GM19372 (cell line): Measurements from ENCODE around the gene BMP6.
"Not testable (repeated sequence)": the region's sequence is repeated elsewhere in the genome, so short reads cannot be mapped to it uniquely, and the experiment has no call there.

ENCODE experiments used
- ATAC-seq: cut with Tn5 transposase; IDR thresholded peaks from one replicate; pipeline ENCODE4 v1.9.1; 2021; ENCODE audit warnings: mild to moderate bottlenecking, low read depth, moderate library complexity; ENCODE audit not compliant: unreplicated experiment

The BMP6 gene

GRCh38 chr6:7879579-7879978, 153.7 kb downstream of the BMP6 start:
- ATAC-seq: no peak

DNA sequence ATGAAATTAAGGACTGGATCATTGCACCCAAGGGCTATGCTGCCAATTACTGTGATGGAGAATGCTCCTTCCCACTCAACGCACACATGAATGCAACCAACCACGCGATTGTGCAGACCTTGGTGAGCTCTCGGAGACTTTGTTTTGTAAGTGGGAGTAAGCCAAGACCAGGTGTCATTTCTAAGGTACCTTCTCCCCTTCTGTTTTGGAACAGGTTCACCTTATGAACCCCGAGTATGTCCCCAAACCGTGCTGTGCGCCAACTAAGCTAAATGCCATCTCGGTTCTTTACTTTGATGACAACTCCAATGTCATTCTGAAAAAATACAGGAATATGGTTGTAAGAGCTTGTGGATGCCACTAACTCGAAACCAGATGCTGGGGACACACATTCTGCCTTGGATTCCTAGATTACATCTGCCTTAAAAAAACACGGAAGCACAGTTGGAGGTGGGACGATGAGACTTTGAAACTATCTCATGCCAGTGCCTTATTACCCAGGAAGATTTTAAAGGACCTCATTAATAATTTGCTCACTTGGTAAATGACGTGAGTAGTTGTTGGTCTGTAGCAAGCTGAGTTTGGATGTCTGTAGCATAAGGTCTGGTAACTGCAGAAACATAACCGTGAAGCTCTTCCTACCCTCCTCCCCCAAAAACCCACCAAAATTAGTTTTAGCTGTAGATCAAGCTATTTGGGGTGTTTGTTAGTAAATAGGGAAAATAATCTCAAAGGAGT, 154.2 kb downstream of the BMP6 start:
- no peak for ATAC-seq

DNA sequence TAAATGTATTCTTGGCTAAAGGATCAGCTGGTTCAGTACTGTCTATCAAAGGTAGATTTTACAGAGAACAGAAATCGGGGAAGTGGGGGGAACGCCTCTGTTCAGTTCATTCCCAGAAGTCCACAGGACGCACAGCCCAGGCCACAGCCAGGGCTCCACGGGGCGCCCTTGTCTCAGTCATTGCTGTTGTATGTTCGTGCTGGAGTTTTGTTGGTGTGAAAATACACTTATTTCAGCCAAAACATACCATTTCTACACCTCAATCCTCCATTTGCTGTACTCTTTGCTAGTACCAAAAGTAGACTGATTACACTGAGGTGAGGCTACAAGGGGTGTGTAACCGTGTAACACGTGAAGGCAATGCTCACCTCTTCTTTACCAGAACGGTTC, 154.8 kb downstream of the BMP6 start:
- no peak for ATAC-seq

DNA sequence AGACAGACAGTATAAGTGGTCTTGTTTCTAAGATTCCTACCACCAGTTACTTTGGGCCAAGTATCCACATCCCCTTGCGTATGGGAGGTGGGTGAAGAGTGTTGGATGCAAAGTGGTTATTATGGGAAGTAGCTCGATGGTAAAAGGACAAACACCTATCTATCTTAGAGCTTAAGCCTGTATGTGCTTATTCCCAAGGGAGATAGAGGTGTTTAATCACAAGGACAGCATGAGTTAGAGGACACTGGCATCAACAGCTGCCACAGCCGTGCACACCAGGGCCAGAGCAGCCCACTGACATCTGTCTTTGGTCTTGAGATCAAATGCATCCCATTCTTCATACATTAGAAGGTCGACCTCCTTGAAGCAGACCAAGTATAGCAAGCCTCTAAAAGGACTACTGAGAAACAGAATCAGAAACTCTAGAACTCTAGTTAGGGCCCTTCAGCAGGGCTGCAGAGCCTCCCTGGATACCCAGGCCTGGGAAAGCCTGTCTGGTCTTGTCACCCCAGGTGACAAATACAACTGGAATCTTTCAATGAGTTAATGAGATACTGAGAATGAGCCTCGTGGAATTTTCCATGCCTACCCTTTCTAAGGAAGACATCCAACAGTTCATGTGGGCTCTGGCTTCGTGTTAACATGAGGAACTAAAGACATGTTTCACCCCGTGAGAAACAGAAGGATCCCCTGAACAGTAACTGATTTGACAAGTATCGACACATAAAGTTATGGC, 156.0 kb downstream of the BMP6 start:
- no peak for ATAC-seq

DNA sequence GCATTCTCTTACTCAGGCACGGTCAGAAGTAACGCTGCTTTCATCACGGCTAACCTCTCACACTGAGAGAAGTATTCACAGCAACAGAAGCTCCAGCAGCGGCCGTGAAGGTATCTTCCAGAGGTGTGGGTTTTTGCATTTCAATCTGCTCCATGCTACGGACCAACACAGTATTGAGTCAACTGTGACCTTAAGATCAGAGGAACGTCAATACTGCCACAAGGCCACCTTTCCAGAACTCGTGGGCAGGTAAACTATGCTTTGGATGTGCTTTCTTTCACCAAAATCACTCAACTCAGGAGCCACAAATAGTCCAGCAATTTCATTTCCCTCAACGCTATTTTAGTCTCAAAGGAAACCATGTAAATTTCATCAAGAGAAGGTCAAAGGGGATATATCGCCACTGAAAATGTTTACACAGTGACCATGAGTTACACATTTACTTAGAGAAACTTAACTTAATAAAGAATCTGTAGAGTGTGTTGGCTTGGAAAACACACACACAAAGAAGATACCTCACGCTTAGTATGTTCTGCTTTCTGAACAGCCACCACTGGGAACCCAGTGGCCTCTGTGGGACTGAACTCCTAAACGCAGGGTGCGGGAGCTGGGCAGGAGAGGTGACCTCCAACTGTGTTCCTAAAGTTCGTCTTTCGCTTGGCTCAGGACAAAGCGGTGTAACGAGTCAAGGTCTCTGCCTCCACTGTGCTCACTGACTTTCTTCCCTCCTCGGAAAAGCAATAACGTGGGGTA, 156.8 kb downstream of the BMP6 start:
- no peak for ATAC-seq

- ATAC-seq: no peak
These were observed 157.5 kb downstream of the BMP6 start for GRCh38 chr6:7883381-7883780.

DNA sequence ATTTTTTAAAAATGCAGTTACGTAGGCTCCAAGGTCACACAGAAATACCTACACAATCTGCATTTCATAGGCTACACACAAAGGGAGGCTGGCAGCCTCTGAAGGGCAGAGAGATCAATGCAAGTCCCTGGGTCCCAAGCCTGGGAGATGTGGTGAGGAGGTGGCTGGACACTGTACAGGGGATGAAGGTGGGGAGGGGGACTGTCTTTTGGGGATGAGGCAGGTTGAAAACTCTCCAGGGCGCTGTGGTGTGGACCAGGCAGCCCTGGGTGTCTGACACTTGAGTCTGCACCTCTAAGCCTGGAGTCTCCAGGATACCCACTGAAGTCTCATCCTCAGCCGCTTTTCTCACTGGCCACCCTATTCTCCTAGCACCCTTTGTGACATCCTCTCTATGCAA, 160.2 kb downstream of the BMP6 start:
- ATAC-seq: no peak

DNA sequence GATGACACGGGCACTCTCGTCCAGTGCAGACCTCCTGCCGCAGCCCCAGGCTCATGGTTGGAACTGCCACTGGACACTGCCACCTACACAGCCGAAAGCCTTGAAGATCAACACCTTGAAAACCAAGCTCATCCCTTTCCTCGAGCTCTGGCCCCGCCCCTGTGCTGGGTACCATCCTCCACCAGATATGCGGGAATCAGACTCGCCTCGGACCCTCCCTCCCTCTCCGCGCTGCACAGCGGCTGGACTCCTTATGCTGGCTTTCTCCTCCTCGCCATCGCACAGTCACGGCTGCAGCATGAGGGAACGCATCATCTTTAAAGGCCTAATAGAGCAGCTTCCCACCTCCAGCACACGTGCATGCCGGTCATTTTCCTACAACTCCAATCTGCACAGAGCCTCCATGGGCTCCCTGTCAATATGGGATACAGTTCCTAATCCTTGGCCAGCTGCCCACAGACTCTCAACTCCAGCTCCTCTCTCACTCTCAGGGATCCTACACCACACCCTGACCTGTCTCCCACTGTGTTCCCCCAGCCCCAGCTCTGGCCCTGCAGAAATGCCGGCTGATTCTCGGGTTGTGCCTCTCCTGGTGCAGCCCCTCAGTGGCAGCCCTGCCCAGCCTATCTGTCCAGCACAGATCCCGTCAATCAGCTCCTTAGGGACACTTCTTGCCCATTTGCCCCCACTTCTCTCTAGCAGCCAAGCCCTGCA, 161.5 kb downstream of the BMP6 start:
- ATAC-seq: no peak

DNA sequence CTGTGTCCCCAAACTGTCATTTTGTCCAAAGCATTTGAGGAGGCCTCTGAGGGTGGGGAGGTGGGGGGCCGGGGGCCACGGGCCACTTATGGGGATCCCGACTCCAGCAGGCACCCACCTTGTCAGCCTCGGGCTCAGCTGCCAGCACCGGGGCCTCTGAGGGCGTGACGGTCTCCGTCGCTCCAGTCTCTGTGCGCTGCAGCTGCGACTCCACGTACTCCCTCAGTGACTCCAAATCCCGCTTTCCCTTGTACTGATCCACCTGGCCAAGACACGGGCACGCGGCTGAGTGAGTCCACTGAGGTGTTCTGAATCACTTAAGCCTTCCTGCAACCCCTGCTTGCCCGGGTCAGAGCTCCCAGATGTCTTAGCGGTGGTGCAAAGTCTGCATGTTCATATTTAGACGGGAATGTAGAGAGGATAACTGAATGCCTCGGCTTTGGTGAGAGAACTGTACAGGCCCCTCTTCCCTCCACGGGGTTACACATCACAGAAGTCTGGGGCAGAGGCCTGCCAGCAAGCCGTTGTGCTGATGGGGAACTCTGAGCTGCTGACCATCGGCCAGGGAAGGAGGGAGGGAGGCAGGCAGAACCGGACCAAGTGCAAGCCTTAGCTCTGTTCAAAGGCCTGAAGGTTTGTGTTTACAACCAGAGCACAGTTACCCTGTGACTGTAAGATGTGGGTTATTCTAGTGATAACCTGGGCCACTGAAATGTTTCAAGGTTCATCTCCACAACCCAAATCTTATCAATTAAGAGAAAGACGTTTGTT, 162.9 kb downstream of the BMP6 start:
- ATAC-seq: no peak

DNA sequence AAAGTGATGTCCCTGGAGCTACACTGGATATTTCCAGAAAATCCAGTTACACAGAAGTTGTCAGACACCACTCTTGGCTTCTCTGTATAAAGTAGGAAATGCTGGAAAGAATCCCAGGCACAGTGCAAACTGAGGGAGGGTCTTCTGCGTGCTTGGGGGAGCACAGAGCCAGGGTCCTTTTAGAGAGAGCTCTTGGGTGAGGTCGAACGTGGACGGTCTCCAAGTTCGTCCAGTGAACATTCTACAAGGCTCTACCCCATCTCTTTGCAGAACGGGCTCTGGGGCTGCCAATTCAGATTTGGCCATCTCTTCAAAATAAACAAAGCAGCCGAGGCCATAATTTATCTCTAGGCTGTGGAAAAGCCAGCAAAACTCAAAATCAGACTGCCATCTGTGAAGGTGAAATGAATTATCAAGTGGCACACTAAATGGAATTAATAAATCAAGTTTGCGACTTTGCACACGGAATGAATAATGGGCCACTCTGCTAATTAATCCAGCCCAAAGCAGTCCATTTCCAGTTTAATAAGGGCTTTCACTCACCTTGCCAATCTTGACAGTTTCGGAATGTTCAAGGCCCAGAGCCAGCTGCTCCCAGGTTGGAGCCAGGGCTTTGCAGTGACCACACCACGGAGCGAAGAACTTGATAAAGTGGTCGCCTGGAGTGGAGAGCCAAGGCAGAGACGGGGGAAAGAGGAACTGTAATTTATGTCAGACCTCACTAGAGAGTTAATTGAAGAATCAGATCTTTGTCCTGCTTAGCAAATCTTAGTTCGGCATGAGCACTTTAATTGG, 165.4 kb downstream of the BMP6 start:
- no peak for ATAC-seq

GRCh38 chr6:7892367-7892766, 166.5 kb downstream of the BMP6 start:
- not testable (repeated sequence) for ATAC-seq

- ATAC-seq: no peak
These were observed 167.4 kb downstream of the BMP6 start for GRCh38 chr6:7893342-7893741.

DNA sequence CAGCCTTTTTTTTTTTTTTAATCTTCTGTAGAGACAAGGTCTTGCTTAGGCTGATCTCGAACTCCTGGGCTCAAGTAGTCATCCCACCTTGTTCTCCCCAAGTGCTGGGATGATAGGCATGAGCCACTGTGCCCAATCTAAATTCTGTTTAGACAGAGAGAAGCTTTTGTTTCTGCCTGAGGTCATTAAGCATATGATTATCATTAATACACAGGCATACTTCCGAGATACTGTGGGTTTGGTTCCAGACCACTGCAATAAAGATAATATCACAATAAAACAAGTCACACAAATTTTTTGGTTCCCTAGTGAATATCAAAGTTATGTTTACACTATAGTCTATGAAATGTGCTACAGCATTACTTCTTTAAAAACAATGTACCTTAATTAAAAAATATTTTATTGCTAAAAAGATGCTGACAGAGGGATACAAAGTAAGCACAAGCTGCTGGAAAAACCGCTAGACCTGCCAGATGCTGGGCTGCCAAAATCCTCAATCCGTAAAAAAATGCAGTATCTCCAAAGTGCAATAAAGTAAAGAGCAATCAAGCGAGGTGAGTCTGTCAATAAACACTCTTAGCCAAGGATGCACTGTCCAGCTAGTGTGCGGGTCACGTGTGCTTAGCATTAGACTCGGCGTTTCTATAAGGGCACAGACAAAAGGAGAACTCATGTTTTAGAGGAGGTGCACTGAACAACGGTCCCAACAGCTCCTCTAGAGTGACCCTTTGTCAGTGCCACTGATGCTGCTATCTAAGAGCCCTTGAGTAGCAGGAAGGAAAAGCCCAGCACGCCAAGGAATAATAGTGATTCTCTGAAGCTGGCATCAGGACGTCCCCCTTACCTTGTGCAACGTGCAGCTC, 168.6 kb downstream of the BMP6 start:
- no peak for ATAC-seq

DNA sequence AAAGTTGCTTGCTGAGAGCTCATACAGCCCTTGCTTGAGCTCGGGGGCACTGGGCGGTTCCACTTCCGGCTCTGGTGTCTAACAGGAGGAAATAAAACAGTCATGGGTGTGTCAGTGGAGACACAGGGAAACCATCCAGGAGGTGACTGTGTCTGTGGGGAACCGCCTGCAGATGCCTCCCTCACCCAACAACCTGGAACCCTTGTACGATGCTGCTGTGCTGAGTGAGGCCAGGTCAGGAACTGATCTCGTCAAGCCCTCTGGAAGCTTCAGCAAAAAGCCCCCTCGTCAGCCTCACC, 169.2 kb downstream of the BMP6 start:
- no peak for ATAC-seq

- ATAC-seq: no peak
These were observed 170.6 kb downstream of the BMP6 start for GRCh38 chr6:7896465-7896987.

DNA sequence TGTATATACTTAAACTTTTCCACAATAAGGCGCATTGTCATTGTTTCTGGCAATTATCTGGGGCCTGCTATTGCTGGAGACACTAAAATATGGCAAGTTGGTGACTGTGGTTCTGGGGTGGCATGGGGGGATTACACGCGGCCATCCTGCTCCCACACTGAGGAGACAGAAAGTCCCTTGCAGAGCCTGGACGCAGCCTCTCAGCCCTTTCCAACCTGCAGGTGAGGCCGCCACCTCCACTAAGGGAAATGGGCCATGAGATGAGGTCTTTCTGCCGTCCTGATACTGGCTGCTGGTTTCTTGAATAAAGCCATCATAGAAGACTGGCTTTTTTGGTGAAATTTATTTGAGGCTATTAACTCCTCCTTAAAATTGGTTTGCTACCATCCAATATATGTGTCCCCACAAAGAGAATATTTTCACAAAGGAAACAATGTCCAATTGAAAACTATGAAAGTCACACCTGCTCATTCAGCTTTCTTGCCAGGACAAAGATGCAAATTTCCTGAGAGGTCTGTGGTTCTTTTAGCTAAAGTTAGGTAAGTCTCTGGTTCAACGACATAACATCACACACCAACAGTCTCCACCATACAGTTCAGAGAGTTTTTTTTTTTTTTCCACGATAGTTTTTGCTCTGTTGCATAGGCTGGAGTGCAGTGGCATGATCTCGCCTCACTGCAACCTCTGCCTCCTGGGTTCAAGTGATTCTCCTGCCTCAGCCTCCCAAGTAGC, 171.7 kb downstream of the BMP6 start:
- no peak for ATAC-seq

DNA sequence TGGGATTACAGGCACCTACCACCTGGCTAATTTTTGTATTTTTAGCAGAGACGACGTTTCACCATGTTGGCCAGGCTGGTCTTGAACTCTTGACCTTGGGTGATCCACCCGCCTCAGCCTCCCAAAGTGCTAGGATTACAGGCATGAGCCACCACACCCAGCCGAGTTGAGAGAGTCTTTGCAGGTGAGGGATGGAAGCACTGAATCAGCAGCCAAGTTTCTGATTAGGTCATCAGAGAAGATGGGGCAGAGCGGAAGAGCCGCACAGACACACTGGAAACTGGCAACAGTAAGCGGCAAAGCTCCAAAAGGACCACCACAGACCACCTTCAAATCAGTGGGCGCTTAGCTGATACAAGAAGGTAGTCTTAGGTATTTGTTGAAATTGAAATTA, 172.3 kb downstream of the BMP6 start:
- ATAC-seq: not testable (repeated sequence)
